Skin of body (tissue), 2 donors: ENCODE data around the gene NR2F1-AS1. TPM values are rescaled to one million over a fixed set of nuclear protein-coding genes. Genes with fewer than 3 reads are reported as not detected.

Experiments
- DNase-seq: peaks from one replicate; lab custom pipeline; 2025; lab: John Stamatoyannopoulos, UW
- total RNA-seq: library from RNA; depleted of rRNA; stranded (reverse); fragments of >200 nt; gene quantifications from one replicate; pipeline ENCODE4 v1.2.3, GENCODE V29; 2014

The NR2F1-AS1 gene
- total RNA-seq, 1 donor from 2014 or later: 5.4 TPM

DNA sequence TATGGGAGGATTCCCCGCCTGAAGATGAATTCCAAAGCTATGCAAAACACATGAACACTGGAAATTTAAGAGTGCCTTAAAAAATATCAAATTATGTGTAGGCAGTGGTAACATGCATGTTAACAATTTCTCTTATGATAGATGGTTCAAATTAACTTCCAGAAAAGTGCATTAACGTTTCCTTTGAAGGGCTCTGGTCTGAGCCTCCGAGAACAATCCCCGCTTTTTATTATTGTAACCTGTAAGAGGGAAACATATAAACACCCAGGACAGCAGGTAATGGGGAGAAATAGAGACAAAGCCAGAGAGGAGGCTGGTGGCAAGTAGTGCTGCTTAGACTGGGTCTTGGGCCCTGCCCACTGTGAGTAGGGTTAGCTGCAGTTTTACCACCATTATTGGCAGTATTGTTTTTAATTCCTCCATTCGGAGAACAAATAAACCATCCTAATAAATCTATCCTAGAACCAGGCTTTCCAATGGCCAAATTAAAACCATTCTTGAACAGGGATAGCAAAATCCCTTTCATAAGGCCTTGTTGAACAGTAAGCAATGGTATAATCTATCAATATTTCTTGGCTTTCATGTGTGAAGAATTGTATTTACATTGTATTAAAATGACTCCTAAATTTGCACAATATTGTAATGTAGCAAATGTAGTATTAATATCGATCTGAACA, 8.3 kb upstream of the NR2F1-AS1 start:
- DNase-seq: no peak

DNA sequence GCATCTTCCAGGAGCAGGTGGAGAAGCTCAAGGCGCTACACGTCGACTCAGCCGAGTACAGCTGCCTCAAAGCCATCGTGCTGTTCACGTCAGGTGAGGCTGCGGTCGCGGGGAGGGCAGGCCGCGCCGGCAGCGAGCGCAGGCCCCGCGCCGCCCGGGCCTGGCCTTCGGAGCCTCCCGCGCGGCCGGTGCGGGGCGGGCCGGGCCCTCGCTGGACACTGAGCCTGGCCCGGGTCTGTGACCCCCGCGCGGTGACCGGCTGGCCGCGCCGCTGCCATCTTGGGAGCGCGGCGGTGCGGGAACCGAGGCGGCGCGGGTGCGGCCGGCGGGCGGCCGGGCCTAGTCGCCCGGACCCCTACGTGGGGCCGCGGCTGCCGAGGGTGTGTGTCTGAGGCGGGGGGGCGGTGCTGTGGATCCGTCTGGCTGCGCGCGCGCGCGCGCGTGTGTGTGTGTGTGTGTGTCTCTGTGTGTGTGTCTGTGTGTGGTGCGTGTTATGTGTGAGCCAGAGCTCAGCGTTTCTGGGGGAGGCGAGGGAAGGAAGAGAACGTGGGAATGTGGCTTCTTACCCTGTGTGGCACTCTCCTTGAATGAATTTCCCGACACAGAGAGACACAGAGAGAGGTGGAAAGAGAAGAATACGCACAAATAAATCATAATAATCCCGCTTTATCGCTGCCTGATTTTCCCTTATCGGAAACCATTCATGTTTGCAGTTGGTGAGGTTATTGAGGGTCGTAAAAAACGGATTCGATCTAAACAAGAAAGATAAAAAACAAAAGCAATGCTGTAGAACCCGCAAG, 7.5 kb upstream of the NR2F1-AS1 start:
- DNase-seq: no peak

DNA sequence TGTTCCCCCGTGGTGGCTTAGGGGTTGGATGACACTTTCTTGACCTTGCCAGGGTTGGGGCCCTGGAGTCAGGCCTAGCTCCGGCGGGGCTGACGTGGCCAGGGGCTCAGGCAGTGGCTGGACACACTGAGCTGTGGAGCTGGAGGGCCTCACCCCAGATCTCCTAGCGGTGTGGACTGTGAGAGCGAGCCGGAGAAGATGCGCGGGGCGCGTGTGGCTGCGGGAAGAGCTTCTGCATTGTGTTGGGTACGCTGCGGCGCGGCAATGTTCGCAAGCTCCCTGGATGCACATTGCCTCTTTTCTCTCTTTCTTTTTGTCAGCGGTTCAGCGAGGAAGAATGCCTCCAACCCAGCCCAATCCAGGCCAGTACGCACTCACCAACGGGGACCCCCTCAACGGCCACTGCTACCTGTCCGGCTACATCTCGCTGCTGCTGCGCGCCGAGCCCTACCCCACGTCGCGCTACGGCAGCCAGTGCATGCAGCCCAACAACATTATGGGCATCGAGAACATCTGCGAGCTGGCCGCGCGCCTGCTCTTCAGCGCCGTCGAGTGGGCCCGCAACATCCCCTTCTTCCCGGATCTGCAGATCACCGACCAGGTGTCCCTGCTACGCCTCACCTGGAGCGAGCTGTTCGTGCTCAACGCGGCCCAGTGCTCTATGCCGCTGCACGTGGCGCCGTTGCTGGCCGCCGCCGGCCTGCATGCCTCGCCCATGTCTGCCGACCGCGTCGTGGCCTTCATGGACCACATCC, 6.8 kb upstream of the NR2F1-AS1 start:
- no peak for DNase-seq

DNA sequence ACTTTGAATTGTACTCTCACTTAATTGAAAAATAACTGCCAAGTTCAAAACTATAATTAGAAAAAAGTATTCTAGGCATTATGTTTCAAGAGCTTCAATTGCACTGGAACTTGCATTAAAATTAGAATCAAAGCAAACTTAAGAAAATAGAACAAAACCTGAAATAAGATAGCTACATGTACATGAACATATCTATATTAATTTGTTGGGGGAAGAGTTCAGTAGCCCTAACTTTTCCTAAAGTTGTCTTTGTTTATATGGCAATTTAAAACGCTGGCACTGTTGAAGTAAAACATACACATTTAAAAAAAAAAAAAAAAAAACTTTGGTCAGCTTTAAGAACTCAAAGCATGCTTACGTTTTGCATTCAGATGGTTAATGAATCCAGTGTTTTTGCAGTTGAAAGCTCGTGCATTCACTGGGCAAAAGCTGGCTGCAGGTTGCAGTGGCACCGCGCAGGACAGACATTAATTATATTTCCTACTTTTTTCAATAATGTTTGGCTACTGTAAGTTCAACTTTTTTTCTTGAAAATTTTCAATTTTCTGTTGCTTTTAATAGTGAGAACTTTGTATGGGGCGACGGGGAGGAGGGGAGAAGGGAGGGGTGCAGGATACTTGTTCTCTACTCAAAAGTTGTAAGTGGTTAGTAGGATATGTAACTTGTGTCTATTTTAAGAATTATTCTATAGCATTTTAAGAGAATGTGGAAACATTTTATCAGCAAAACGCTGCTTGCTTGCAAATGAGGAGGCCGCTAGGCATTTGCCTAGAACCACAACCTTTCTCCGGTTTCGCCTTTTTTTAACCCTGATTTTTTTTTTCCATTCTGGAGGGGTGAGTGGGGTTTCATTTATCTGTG, 5.9 kb upstream of the NR2F1-AS1 start:
- DNase-seq: no peak

DNA sequence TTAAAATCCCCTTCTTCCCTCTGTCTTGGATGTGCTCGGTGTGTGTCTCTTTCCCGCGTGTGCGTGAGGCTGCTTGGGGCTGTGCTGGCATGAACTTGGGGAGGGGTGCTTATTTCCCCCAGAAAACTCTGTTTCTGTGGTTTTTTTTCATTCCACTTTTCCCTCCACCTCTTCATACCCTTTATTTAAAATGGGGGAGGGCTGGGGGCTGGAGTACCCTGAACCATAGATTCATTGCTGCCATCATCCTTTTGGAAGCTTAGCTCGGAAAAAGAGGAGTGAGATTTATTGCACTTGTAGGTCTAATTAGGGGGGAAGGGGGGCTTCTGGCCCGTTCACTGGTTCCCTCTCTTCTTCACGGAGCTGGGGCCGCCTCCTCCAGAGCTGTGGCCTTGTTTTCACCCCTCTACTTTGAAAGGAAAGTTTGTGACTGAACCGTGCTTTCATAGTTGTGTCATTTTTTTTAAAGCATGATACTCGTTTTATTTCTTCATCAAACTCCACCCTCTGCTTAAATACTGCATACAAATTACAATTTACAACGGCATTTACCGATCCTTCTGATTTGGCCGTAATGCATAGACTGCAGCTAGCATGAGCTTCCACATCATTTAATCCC, 4.9 kb upstream of the NR2F1-AS1 start:
- DNase-seq: no peak

DNA sequence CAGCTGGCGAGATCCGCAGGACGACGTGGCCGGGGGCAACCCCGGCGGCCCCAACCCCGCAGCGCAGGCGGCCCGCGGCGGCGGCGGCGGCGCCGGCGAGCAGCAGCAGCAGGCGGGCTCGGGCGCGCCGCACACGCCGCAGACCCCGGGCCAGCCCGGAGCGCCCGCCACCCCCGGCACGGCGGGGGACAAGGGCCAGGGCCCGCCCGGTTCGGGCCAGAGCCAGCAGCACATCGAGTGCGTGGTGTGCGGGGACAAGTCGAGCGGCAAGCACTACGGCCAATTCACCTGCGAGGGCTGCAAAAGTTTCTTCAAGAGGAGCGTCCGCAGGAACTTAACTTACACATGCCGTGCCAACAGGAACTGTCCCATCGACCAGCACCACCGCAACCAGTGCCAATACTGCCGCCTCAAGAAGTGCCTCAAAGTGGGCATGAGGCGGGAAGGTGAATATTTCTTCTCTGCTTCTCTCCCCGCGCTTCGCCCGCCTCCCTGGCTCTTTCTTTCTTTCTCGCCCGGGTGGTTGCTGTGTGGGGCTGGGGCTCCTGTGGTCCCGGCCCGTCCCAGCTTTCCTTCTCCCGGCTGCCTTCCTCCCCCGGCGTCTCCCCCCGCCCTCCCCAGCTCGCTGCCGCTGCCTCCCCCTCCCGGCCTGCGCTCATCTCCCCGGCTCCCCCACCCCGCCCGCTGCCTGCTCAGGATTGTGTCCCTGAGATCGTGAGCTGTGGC, 4.2 kb upstream of the NR2F1-AS1 start:
- no peak for DNase-seq

DNA sequence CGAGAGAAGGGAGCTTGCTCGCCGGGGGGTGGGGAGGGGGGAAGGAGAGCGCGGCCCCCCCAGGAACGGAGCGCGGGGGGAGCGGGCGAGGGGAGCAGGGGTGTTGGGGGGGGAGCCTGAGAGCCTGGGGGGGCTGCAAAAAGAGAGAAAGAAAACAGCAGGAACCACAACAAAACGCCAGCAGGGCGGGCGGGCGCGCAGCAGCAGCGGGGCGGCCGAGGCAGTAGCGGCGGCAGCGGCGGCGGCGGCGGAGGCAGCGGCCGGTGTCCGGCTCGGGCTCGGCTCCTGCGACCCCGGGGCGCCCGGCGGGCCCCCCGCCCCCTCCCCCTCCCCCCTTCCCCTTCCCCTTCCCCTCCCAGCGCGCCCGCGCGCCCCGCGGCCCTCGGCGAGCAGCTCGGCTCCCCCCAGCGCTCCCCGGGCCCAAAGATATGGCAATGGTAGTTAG, 3.6 kb upstream of the NR2F1-AS1 start:
- no peak for DNase-seq

DNA sequence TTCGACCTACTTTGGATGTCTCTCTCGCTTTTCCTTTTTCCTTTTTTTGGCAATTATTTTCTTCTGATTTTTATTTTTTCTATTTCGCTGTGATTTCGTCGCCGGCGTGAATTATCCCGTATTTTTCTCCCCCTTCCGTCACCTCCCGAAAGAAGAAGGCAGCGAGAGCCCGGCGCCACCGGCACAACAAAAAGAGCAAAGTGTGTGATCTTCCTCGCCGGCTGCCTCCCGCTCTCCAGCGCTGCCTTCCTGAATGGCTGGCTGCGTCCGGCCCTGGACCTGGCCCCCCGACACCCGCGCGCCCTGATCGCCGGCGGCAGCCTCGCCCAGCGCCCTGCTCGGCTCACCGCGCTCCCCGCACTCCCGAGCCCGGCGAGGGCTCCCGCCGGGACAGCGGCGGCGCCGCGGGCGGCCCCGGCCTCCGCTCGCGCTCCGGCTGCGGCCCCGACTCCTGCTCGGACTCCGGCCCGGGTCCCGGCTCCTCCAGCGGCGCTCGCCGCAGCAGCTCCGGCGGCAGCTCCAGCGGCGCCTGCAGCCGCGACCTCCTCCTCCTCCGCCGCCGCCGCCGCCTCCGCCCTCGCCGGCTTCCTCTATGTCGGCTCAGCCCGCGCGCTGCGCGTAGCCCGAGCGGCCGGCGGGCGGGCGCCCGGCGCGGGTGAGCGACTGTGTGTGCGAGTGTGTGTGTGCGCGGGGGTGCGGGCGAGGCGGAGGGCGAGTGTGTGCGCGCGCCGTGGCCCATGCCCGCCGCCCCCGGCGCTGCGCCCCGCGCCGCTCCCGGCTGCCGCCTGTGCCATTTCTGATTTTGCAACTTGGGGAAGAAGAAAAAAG, 3.0 kb upstream of the NR2F1-AS1 start:
- no peak for DNase-seq

DNA sequence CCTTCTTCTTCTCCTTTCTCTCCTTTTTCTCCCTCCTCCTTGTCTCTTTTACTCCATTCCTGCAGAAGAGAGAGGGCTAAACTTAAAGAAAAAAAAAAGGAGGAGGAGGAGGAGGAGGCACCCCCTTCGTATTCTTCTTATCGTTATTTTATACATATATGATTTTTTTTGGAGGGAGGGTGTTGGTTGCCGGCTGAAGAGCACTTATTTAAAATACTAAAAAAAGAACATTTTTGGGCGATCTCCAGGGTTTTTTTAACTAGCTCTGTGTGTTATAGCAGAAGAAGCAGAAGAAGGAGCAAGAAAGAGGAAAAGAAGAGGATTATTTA, 2.4 kb upstream of the NR2F1-AS1 start:
- DNase-seq: peak; percentile 18

DNA sequence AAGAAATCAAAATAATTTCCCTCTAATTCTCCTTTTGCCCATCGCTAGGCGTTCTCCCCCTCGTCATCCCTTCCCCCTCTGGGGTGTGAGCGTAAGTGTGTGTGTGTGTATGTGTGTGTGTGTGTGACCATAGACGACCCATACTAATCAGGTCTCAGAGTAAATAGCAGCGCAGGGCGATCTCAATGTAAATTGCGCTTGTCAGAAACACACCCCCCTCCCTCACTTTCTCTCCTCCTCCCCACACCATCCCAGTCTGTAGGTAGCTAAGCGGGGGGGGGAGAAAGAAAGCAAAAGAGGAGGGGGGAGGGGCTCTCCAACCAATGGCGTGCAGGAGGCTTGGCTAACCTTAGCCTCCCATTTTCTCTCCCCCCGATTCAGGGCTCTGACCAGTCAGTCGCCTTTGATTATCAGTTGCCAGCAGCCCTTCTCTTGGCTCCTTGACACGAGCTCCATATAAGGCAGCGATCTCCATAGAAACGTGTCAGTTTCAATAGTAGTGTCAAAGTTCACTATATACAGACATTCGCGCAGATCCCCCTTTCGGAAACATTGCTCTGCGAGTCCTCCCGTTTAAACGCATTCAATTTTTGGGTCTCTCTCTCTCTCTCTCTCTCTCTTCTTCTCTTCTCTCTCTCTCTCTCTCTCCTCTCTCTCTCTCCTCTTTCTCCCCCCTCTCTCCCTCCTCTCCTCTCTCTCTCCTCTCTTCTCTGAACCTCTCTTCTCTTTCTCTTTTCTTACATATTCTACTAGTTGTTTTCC, 1.8 kb upstream of the NR2F1-AS1 start, which contains the start of gene NR2F1:
Gene NR2F1 (plus strand): TSS at position 546 of the 762 bp plus-strand sequence. CDS start 1,802 bp downstream, outside the sequence.
- peak; percentile 56 for DNase-seq

DNA sequence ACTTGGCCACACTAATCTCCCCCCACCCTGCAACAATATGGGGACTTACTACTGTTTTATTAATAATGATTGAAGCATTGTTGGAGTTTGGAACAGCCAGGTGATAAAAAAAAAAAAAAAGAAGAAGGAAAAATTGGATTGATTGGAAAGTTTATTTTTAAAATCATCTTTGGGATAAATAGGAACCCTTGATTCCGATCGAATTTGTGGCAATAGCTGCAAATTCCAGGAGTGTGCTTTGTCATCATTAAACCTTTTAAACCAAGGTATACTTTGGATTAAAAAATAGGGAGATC, 1.1 kb upstream of the NR2F1-AS1 start:
- DNase-seq: no peak

DNA sequence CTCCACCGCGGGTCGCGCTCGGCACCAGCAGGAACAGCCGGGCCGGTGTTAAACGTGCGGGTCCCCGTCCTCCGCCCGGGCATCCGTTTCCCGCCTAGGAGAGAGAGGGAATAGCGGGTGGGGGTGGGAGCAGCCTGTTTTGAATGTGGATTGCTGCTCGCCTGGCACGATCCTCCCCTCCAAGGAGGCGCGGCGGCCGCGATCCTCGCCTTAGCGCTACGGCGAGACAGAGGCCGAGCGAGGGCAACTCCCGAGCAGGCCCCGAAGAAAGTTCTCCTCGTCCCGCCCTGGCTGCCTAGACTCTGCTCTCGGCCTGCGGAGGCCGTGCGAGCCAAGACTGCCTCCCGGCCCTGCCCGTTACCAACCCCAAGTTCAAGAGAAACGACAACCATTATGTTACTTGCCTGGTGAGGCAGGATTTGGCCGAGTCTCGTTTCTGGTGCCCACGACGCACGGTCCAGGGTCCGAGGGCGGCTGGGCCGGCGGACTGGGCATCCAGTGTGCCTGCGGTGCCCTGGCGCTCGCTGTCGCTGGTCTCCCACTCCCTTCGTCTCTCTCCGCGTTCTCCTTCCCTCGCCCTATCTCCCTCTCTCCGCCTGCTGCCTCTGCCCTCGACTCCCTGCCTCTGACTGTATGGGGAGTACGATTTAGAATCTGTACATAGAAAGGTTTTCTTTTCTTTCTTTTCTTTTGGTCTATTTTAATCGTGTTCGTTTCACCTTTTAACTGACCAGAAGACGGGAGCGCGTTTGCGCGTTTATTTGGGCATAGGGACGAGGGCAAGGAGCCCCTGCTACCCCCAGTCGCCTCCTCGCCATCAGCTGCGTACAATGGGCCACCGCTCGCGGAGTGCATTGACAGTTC, 724 bp downstream of the NR2F1-AS1 start:
- no peak for DNase-seq

DNA sequence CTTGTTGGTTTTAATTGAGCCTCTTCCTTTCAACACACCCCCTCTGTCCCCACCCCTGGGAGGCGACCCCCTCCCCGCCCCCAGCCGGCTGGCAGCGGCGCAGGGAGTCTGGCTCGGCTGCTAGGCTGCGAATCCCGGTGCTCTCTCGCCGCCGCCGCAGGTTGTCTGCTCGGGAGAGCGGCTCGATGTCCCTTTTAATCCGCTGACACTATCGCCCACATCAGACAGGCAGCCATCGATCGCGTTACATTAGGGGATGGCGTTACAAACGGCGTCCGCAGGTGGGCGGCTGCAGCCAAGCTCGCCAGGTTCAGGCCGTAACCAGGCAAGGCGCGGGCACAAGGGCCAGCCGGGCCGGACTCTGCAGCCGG, 1.3 kb downstream of the NR2F1-AS1 start:
- no peak for DNase-seq

DNA sequence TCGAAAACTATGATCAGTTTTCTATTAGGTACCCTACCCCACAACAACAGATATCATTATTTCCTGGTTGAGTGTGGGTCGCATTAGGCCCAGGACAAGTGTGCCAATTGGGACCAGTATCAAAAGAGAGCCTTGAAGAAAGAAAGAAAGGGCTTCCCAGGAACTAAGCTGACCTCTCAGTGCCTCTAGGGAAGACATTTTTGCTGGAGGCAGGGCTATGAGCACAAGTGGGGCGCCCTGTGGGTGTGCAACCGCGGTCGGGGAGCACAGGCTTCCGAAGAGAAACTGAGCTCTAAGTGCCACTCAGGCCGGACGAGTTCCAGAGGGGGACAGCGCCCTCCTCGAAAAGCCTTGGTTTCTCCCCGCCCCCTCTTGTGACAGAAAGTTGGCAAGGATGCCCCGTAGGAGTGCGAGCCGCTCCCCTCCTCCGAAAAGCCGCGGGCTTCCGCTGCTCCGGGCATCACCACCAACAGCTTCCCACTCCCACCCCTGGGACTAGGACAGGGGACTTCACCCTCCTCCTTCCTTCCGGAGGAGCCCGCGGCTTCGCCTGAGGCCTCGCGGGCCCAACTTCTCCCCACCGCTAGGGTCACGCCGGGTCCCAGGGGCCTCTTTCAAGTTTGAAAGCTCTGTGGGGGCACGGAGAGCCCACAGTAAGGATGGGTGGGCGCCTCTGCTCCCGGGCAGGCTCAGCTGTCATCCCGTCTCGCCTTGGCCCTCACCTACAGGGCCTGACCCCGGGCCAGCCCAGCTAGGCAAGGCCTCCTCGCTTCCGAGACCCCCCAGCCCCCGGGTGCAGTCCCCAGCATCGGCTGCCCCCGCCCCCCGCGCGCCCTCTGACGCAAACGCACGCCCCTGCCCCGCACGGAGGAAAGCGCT, 2.0 kb downstream of the NR2F1-AS1 start:
- peak; percentile 21 for DNase-seq

DNA sequence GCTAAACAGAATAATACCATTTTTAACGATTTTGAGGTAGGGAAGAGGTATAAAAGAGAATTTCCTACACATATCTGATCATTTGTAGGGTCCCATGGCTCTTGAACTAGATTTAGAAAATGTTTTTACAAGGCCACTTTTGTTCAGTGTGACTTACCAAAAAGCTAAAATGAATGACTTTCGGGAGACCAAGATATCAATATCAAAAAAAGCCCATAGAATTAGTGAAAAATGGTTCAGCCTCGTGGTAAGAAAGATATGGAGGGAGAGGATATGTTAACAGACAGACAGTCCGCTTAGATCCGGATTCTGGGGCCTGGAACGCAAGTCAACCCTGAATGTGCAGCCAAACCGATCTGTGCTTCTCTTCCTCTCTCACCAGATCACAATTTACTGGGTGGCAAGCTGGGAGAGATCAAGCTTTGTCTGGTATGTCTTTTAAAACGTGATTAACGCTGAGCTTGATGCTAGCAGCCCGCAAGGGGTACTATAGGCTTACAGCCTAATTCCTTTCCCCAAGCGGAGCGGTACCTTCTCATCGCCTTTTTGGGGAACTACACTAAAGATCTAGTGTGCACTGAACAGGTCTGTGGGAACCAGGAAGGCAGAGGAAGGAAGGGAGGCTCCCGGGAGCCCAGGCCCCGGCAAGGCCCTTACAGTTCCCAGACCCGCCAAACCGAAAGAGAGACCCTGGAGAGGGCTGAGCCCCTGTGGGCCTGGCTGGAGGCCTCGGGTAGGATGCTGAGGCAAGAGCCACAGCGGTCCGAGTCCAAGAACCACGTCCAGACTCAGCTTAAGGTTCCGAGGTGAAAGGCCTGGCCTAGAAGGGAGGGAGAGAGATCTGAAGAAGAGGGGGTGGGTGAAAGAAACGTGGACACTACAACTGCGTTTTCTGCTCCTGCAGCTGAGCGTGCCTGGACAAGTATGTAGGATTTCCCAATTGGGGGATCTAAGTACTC, 2.9 kb downstream of the NR2F1-AS1 start:
- no peak for DNase-seq
